Stomach (tissue), 4 donors: ENCODE results near the gene ANKS1A.

ENCODE experiments used
- EP300 ChIP-seq: sonication (generic); formaldehyde crosslinking; IDR thresholded peaks from one replicate; pipeline ENCODE4 v1.6.1; 2017; ENCODE audit warnings: antibody characterized with exemption
- POLR2A ChIP-seq, 4 donors: fragments of 450-650 bp; IDR thresholded peaks; one replicate each; pipeline ENCODE4 v1.6.1; 2016; ENCODE audit warnings: antibody characterized with exemption in 4 of 4, control low read depth in 2 of 4, mild to moderate bottlenecking in 1 of 4, moderate library complexity in 1 of 4
- POLR2AphosphoS5 ChIP-seq, 3 donors: sonication (generic); formaldehyde crosslinking; IDR thresholded peaks; one replicate each; pipeline ENCODE4 v1.6.1; 2016; ENCODE audit warnings: antibody characterized with exemption in 3 of 3

GRCh38 chr6:35016502-35017321 is 127.7 kb downstream of the ANKS1A start:
- TF ChIP-seq POLR2A (IDR thresholded peaks at IDR 0.05), result no peak
- TF ChIP-seq POLR2AphosphoS5 (IDR thresholded peaks at IDR 0.05), result peak in 2 of 3 donors; percentile 57 to 73
- TF ChIP-seq EP300, result peak; percentile 9
